ENCODE measurements around the gene ARL8B.
"Not testable (repeated sequence)": the region's sequence is repeated elsewhere in the genome, so short reads cannot be mapped to it uniquely, and the experiment has no call there.

The ARL8B gene

DNA sequence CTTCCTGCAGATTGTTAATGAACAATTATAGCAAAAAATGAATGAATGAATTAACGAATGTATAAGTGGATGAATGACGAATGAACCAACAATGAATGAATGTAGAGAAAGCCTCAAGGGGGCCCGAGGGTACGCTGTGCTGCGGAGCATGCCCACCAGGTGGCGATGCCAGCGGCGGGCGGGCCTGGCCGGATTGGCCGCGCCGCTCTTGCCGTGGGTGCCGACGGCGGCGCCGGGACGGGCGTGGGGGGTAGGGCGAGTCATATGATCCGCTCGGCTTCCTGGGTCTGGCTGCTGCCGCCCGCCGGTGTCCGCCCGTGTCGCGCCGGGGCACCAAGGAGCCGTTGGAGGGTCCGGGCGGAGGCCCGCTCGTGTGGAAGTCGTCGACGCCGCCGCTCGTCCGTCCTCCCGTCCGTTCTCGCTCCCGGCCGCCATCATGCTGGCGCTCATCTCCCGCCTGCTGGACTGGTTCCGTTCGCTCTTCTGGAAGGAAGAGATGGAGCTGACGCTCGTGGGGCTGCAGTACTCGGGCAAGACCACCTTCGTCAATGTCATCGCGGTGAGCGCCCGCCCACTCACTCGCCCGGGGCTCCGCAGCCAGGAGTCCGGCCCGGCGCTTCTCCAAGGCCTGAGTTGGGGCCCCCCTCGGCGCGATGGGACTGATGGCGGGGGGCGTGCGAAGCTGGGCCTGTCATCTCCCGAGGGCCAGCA, at the start of gene ARL8B:
ARL8B (plus strand) TSS at position 263 of the 711 bp plus-strand sequence; CDS start at position 437, 174 bp downstream.
- peak; percentile 86 to 88 for DNase-seq (ENCODE audit: low read depth in 2 of 2, low spot score in 1 of 2)

DNA sequence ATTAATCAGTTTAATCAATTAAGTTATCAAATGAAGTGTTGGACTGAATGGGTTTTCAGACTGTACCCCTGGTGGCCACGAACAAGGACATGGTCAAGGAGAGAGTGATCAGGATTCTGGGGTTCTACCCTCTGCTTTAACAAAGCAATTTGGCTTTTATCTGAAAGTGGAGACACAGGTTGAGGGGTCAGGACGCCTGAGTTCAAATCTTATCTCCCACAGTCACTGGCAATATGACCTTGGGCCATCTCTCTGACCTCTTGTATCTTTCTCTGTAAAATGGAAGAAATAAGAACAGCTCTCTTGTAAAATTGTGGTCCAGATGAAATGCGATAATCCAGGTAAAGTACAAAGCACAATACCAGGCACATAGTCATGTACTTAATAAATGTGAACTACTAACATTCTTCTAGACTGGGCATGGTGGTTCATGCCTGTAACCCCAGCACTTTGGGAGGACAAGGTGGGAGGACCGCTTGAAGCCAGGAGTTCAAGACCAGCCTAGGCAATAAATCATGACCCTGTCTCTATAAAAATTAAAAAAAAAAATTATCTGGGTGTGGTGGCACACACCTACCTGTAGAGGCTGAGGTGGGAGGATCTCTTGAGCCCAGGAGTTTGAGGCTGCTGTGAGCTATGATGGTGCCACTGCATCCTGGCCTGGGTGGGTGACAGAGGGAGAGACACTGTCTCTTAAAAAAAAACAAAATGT, 48.6 kb upstream of the ARL8B start:
- no peak for DNase-seq (ENCODE audit: low read depth in 2 of 2, low spot score in 1 of 2)

DNA sequence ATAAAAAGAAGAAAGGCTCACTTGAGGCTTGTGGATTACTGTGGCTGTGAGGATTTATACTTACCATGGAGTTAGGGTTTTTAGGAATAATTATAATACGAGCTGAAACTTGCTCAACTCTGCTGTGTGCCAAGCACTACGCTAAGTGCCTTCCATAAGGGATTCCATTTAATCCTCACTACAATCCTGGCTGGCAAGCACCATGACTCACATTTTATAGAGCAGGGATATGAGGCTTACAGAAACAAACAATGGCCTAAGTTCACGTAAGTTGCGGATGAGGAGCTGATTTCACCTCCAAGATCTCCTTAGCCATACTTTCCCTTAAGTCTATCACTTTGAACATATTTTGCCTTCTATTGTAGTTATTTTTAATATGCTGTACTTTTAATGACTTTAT, 43.9 kb upstream of the ARL8B start:
- no peak for DNase-seq (ENCODE audit: low read depth in 2 of 2, low spot score in 1 of 2)

DNA sequence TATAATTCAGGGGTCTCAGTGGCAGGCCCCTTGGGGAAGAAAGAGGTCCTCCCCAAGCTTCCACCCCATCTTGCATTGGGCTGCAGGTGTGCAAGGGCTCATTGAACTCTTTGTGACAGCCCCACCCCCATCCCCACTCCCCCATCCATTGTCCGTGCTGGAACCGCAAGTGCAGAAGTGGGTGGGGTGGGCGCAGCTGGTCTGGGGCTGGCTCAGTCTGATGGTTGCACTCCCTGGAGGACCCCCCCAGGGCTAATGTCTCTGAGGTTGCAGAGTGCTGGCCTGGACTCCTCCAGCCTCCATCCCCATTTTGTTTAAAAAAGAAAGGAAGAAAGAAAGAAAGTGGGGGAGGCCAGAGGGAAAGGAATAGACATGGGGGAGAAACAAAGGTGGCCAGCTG, 42.3 kb upstream of the ARL8B start:
- DNase-seq (ENCODE audit: low read depth in 2 of 2, low spot score in 1 of 2) = no peak

DNA sequence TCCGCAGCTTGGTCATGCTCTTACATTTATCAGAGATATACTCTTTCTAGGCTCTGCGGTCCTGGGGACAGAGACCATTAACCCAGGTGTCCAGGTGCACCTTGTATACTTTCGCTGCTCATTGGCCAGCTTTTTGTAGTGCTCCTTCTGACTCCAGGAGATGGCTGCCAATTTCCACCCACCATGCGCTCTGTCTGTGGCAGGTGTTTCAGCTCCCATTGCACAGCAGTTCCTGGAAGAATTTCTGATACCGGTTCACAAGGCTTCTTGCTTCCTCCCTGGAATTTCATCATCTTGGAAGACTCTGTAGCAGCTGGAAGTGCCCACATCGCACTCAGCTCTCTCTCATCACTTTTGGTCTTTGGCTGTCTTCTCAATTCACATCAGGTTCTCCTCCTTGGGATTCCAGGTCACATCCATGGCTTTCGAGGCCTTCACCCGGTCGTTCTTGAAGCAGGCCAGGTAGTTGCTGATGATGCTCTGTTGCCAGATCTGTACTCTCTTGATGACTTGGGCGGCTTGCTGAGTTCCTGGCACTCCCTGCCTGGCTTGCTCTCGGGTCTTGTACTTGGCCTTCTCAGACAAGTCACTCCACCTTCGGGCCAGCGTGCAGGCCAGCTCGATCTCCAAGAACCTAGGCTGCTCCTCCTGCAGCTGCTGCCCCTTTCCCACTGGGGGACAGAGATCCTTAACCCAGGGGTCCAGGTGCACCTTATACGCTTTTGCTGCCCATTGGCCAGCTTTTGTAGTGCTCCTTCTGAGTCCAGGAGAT, 41.1 kb upstream of the ARL8B start:
- no peak for DNase-seq (ENCODE audit: low read depth in 2 of 2, low spot score in 1 of 2)

DNA sequence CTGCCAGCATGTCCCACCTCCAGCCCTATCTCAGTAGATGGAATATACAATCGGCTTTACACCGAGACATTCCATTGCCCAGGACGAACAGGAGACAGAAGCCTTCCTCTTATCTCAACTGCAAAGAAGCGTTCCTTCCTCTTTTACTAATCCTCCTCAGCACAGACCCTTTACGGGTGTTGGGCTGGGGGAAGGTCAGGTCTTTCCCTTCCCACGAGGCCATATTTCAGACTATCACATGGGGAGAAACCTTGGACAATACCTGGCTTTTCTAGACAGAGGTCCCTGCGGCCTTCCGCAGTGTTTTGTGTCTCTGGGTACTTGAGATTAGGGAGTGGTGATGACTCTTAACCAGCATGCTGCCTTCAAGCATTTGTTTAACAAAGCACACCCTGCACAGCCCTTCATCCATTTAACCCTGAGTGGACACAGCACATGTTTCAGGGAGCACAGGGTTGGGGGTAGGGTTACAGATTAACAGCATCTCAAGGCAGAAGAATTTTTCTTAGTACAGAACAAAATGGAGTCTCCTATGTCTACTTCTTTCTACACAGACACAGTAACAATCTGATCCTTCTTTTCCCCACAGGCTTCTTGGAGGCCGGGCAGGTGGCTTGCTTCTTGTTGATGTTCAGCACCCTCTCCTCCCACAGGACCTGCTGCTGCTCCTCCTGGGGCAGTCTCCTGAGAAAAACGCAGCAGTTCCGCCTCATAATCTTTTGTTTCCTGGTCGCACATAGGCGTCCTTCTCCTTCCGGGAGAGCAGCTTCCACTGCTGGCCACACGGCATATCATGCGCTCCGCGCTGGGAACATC, 39.9 kb upstream of the ARL8B start:
- DNase-seq (ENCODE audit: low read depth in 2 of 2, low spot score in 1 of 2) = not testable (repeated sequence)

DNA sequence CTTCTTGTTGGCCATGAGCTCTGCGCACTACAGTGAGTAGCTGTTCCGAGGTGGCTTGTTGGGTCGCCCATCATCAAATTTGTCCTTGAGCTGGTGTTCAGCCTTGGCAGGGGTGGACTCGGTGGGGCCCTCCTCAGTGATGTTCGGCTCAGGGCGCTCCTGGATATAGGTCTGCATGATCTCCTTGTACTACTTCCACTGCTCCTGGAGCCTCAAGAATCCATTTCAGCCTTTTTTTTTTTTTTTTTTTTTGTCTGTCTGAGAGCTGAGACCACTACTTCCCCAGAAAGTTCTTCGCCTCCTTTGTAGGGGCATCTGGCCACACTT, 39.3 kb upstream of the ARL8B start:
- DNase-seq (ENCODE audit: low read depth in 2 of 2, low spot score in 1 of 2) = no peak

DNA sequence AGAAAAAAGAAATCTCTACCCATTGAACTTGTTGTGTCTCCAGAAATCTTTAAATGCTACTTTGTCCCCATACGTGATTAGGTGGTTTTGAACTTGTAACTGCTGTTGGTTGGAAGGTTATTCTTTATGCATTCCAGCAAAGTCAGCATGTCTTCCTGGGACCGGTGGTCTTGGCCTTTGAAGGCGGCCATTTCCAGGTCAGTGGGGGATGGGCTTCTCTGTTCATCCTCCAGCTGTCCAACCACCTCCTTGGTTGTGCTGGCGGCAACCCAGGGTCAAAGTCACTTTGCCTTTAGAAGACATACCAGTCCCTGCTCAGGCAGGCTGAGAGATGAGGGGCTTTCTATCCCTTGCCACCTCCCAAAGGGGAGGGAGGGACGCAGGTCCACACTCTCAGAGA, 37.9 kb upstream of the ARL8B start:
- DNase-seq (ENCODE audit: low read depth in 2 of 2, low spot score in 1 of 2) = no peak

DNA sequence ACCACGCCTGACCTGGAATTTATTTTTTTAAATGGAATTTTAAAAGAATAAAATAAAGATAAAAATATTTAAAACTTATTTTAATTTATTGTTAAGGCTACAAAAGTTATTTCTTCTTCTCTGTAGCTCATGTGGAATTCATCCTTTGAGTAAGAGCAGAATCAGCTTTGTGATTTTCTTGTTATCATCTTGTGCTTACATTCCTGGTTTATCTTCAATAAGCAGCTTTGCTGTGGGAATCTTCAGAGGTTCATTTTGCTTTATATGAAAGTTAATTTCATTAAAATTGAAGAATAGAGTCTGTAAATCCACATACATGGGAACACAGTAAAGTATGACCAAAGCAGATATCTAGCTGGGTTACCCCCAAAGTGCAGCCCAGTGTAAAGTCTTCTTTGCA, 35.4 kb upstream of the ARL8B start:
- DNase-seq (ENCODE audit: low read depth in 2 of 2, low spot score in 1 of 2) = no peak

DNA sequence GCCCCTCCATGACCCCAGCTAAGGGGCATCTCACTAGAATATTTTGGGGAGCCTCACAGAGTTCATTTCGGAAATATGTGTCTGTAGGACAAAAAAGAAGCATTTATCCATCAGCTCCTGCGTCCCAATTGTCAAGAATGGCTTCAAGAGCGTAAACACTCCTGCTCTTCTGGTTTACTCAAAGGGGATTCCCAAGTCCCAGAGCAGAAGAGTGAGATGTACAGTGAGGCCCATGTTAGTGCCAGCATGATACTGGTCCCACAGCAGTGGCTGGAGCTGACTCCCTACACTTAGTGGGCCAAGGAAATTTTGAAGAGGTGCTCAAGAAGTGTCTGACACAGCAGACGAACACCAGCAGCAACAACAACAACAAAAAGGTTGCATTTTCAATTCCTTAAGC, 34.9 kb upstream of the ARL8B start:
- DNase-seq (ENCODE audit: low read depth in 2 of 2, low spot score in 1 of 2) = no peak

DNA sequence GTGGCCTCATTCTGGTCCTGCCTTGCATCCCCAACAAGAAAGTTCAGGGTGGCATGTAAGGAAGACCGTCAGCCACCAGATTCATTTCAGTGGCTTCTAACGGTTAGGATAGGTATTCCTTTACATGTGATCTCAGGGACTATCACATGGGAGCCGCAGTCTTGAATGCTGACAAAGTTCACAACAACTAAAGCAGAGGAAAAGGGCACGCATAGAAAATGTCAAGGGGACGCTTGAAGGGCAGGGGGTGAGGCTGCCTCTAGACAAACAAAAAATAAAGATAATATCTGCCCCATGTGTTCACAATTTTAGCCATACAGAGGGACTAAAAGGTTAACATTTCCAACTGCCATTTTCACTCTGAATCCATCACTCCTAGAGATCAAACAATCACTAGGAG, 31.9 kb upstream of the ARL8B start:
- DNase-seq (ENCODE audit: low read depth in 2 of 2, low spot score in 1 of 2) = no peak

DNA sequence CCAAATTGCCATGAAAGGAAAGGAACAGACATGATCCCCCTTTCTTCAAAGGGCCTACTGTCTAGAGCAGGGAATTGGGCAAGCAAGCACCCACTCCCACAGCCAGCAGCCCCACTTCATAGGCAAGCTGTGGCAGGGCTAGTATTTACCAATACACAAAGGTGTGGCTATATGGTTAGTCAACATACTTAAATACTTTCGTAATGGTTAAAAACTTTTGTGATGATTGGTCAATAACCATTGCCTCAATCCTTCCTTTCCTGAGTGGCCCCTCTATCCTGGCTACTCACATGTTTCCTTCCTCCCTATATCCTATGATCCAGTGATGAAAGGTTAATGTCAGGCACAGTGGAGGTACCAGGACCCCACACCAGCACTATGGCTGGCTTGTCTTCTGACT, 30.1 kb upstream of the ARL8B start:
- no peak for DNase-seq (ENCODE audit: low read depth in 2 of 2, low spot score in 1 of 2)

DNA sequence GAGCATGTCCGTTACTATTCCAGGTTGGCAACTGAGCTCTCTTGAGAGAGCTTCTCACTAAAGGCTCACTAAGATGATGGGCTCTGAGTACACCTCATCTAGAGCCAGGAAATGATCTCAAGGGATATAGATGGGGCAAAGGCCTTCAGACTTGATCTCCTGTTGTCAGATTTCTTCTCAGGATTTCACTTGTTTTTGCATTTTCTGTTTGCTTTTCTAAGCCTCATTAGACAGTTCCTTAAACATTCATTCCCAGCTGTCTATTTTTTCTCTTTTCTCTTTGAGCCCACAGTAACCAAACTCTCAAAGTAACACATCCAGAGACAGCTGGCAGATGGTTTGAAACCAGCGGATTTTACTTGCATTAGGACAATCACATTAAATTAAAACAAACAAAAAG, 28.4 kb upstream of the ARL8B start:
- no peak for DNase-seq (ENCODE audit: low read depth in 2 of 2, low spot score in 1 of 2)

DNA sequence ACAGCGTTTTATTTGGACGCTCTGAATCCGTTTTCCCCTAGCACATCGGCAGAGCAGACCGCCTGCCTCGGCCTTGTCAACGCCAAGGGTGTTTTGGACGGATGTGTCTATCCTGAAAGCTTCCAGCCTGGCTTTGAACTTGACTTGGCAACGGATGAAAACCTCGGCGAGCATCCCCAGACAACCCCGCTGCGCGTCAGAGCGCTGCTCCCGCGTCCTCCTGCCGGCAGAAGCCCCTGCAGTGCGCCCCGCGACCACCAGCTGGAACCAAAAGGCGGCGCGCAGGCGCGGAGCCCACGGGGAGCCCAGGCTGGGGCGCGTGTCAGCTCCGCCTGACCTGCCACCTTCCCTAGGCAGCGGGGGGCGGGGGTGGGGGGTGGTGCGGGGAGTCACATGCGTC, 26.2 kb upstream of the ARL8B start:
- DNase-seq (ENCODE audit: low read depth in 2 of 2, low spot score in 1 of 2) = no peak

DNA sequence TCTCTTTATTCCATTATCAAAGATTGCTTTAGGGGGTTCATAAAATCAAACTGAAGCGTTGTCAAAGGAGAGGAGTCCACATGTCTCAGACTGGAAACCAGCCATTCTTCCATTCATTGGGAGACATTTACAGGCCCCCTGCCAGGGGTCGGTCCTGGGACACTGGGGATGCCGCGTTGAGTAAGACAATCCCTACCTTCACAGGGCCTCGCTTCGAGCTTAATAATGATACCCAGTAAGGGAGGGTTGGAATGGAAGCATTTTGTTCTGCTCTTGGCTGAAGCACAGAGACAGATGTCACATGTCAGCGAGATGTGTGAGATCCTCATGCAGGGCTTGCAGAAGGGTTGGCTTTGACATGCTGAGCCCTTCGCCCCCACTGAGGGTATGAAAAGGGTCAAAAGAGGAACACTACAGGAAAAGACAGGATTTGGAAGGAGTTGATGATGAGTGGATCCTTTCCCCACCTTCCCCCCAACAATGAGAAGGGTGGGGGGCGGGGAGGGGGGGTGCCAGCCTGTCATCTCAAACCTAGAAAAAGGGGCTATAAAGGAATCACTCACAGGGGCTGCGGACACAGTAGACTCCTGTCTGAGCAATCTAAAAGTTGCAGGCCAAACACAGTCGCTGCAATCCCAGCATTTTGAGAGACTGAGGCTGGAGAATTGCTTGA, 25.6 kb upstream of the ARL8B start:
- no peak for DNase-seq (ENCODE audit: low read depth in 2 of 2, low spot score in 1 of 2)

DNA sequence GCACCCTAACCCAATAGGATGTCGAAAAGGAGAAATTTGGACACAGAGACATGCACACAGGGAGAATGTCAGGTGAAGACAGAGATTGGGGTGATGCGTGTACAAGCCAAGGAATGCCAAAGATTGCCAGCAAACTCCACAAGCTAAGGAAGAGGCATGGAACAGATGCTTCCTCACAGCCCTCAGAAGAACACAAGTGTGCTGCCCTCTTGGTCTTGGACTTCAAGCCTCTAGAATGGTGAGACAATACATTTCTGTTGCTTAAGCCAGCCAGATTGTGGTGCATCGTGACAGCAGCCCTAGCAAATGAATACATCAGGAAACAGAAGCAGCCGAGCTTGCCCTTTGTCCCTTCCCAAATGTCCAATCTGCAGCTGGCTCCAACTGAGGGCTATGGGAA, 23.7 kb upstream of the ARL8B start:
- DNase-seq (ENCODE audit: low read depth in 2 of 2, low spot score in 1 of 2) = no peak

DNA sequence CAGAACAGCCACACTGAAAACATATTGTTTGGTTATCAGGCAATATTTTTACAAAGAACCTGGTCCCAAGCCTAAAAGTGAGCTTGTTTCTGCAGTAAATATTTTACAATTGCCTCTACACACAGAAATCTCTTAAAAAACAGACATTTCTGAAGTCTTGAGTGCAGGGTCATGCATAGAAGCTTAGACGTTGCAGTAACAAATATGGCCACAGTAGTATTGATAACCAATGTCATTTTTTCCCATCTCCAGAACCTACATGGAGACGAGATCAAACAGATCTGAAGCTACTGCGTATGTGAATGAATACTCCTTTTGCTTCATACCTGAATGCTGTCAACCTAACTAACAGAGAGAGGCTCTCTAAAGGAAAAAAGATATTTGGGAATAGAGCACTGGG, 19.6 kb upstream of the ARL8B start:
- DNase-seq (ENCODE audit: low read depth in 2 of 2, low spot score in 1 of 2) = no peak

DNA sequence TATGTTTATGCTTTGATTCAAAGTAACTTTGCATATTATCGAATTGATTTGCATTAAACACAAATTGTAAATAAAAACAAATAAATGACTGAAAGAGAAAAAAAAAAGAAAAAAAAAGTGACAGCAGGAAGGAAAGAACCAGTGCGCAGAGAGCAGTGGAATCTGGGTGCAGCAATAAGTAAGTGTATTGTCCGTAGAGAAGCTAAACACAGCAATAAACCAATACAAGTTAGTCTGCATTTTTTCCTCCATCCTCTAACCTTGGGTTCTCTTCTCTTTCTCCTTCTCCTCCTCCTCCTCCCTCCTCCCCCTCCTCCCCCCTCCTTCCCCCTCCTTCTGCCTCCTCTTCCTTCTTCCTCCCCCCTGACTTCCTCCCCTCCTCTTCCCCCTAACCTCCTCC, 18.3 kb upstream of the ARL8B start:
- DNase-seq (ENCODE audit: low read depth in 2 of 2, low spot score in 1 of 2) = no peak

DNA sequence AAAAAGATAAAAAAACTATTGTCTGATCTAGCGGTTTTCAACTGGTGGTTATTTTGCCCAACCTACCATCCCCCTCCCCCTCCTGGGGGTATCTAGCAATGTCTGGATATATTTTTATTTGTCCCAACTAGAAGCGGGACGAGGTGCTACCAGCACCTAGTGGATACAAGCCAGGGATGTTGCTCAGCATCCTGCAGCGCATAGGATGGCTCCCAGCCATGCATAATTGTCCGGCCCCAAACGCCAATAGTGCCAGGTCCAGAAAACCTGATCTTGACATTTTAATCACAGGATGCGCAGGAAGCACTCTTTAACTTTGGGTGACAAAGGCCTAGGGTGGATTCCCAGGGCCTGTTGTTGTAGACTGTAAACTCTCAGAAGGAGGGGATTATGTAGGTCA, 17.0 kb upstream of the ARL8B start:
- DNase-seq (ENCODE audit: low read depth in 2 of 2, low spot score in 1 of 2) = no peak

DNA sequence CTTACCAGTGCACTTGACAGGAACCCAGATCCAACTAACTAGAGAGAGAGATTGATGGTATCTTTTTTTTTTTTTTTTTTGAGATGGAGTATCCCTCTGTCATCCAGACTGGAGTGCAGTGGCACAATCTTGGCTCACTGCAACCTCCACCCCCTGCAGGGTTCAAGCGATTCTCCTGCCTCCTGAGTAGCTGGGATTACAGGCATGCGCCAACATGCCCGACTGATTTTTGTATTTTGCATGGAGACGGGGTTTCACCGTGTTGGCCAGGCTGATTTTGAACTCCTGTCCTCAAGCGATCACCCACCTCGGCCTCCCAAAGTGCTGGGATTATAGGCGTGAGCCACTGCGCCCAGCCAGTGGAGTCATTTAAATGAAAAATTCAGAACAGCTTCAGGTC, 15.7 kb upstream of the ARL8B start:
- not testable (repeated sequence) for DNase-seq (ENCODE audit: low read depth in 2 of 2, low spot score in 1 of 2)

DNA sequence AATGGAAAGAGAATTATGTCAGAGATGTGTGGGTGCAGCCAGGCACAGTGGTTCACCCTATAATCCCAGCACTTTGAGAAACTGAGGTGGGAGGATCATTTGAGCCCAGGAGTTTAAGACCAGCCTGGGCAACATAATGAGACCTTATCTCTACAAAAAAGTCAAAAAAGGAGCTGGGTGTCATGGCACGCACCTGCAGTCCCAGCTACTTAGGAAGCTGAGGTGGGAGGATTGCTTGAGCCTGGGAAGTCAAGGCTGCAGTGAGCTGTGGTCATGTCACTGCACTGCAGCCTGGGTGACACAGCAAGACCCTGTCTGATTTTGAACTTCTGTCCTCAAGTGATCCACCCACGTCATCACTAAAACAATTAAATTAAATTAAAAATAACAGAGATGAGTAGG, 15.2 kb upstream of the ARL8B start:
- not testable (repeated sequence) for DNase-seq (ENCODE audit: low read depth in 2 of 2, low spot score in 1 of 2)

Data from stimulated activated CD8-positive, alpha-beta memory T cell treated with anti-CD3 and anti-CD28 coated beads, Interleukin-4, amount 100 ng/mL, for 4 hours (primary cell).